Jurkat, Clone E6-1 (cell line): ENCODE measurements around the gene DCTN2.

Experiments used
- DNase-seq: peaks from one replicate; pipeline ENCODE4 v3.0.0-alpha.2; 2011; ENCODE audit warnings: low read depth, low spot score
- H3K4me3 ChIP-seq: 2 replicates; pipeline ENCODE4 v1.5.1; 2011; ENCODE audit warnings: mild to moderate bottlenecking, low read length, control low read depth, moderate library complexity

The DCTN2 gene

GRCh38 chr12:57552306-57552651 lies 5.3 kb upstream of the DCTN2 start:
- no peak overlapping the region for H3K4me3 ChIP-seq
- DNase-seq, result no peak

- DNase-seq, result no peak
- H3K4me3 ChIP-seq, result no peak overlapping the region
Measured at GRCh38 chr12:57551637-57552305, 4.8 kb upstream of the DCTN2 start.

GRCh38 chr12:57550641-57551549 lies 3.9 kb upstream of the DCTN2 start:
- H3K4me3 ChIP-seq, result no peak overlapping the region
- no peak for DNase-seq

GRCh38 chr12:57549909-57550640 lies 3.1 kb upstream of the DCTN2 start, which contains the start of gene KIF5A:
Gene KIF5A (plus strand): TSS chr12:57550044. CDS start chr12:57550272, 228 bp downstream.
- no peak for DNase-seq
- peak within 1 kb of the TSS; percentile 41 for H3K4me3 ChIP-seq

GRCh38 chr12:57549203-57549908 lies 2.4 kb upstream of the DCTN2 start:
- H3K4me3 ChIP-seq, result peak overlapping the region; percentile 41
- no peak for DNase-seq

- no peak overlapping the region for H3K4me3 ChIP-seq
- DNase-seq, result no peak
Measured at GRCh38 chr12:57548488-57548887, 1.5 kb upstream of the DCTN2 start.

GRCh38 chr12:57548013-57548315 lies 972 bp upstream of the DCTN2 start:
- no peak for DNase-seq

GRCh38 chr12:57547288-57548012 lies 458 bp upstream of the DCTN2 start:
- no peak for DNase-seq
- peak overlapping the region; percentile 87 for H3K4me3 ChIP-seq

More at GRCh38 chr12:57548013-57548315, 972 bp upstream of the DCTN2 start:
- H3K4me3 ChIP-seq, result no peak overlapping the region

GRCh38 chr12:57545809-57546437 lies 1.1 kb downstream of the DCTN2 start:
- no peak for DNase-seq
- peak overlapping the region; percentile 87 for H3K4me3 ChIP-seq

GRCh38 chr12:57543581-57543980 lies 3.4 kb downstream of the DCTN2 start:
- no peak overlapping the region for H3K4me3 ChIP-seq
- DNase-seq, result no peak

GRCh38 chr12:57541717-57542116 lies 5.3 kb downstream of the DCTN2 start:
- DNase-seq, result no peak

GRCh38 chr12:57541001-57541400 lies 6.0 kb downstream of the DCTN2 start:
- no peak for DNase-seq
- H3K4me3 ChIP-seq, result no peak overlapping the region

More at GRCh38 chr12:57541717-57542116, 5.3 kb downstream of the DCTN2 start:
- H3K4me3 ChIP-seq, result no peak overlapping the region

GRCh38 chr12:57539134-57539768 lies 7.7 kb downstream of the DCTN2 start:
- DNase-seq, result no peak
- H3K4me3 ChIP-seq, result no peak overlapping the region

- no peak overlapping the region for H3K4me3 ChIP-seq
- no peak for DNase-seq
Measured at GRCh38 chr12:57536597-57536942, 10.4 kb downstream of the DCTN2 start.

- H3K4me3 ChIP-seq, result no peak overlapping the region
Measured at GRCh38 chr12:57535764-57536596, 11.0 kb downstream of the DCTN2 start.

GRCh38 chr12:57534991-57535543 lies 11.9 kb downstream of the DCTN2 start:
- DNase-seq, result no peak
- H3K4me3 ChIP-seq, result no peak overlapping the region

More at GRCh38 chr12:57535764-57536596, 11.0 kb downstream of the DCTN2 start:
- DNase-seq, result no peak

GRCh38 chr12:57534250-57534649 lies 12.7 kb downstream of the DCTN2 start:
- H3K4me3 ChIP-seq, result no peak overlapping the region
- DNase-seq, result no peak
